Fibroblast of mammary gland (primary cell): ENCODE measurements around the gene FRAS1.

ENCODE experiments used
- DNase-seq: peaks from one replicate; pipeline ENCODE4 v3.0.0-alpha.2; 2010; ENCODE audit warnings: low read depth
- H3K4me3 ChIP-seq: 2 replicates; pipeline ENCODE4 v1.5.1; 2011; ENCODE audit warnings: low read depth, mild to moderate bottlenecking, low read length, moderate library complexity; ENCODE audit not compliant: control insufficient read depth
- CTCF ChIP-seq: conservative IDR thresholded peaks from 2 replicates; pipeline ENCODE4 v1.5.1; 2011; ENCODE audit warnings: low read depth, low read length, inconsistent platforms; ENCODE audit not compliant: control insufficient read depth, insufficient read depth

The FRAS1 gene

GRCh38 chr4:78561677-78562076 is 504.6 kb downstream of the FRAS1 start:
- no peak for DNase-seq
- TF ChIP-seq CTCF, result no peak
- H3K4me3 ChIP-seq, result no peak overlapping the region

GRCh38 chr4:78562687-78563086 is 505.6 kb downstream of the FRAS1 start:
- no peak overlapping the region for H3K4me3 ChIP-seq
- DNase-seq, result no peak
- TF ChIP-seq CTCF, result no peak

GRCh38 chr4:78565971-78566372 is 508.8 kb downstream of the FRAS1 start:
- no peak overlapping the region for H3K4me3 ChIP-seq
- DNase-seq, result peak; percentile 62
- no peak for TF ChIP-seq CTCF

GRCh38 chr4:78566834-78567499 is 509.8 kb downstream of the FRAS1 start:
- DNase-seq, result no peak

GRCh38 chr4:78567500-78568060 is 510.5 kb downstream of the FRAS1 start:
- no peak for TF ChIP-seq CTCF
- no peak overlapping the region for H3K4me3 ChIP-seq
- no peak for DNase-seq

More at GRCh38 chr4:78566834-78567499, 509.8 kb downstream of the FRAS1 start:
- no peak overlapping the region for H3K4me3 ChIP-seq
- TF ChIP-seq CTCF, result no peak

GRCh38 chr4:78568640-78569305 is 511.6 kb downstream of the FRAS1 start:
- DNase-seq, result peak; percentile 28
- no peak overlapping the region for H3K4me3 ChIP-seq
- no peak for TF ChIP-seq CTCF
